Mammary epithelial cell (primary cell): ENCODE measurements around the gene DRAP1.

Experiments used
- EZH2 ChIP-seq: IDR thresholded peaks from 2 replicates; pipeline ENCODE4 v1.6.1; 2012; ENCODE audit warnings: low read length, inconsistent platforms, borderline replicate concordance
- TF ChIP-seq, protein P1 (sequence below), 2 donors: IDR thresholded peaks in 1 of 2; conservative IDR thresholded peaks in 1 of 2; 2 replicates each; pipeline ENCODE4 v1.5.1; 2011 to 2012; ENCODE audit warnings: inconsistent platforms in 2 of 2, low read length in 2 of 2, mild to moderate bottlenecking in 2 of 2, control low read depth in 1 of 2, low read depth in 1 of 2; ENCODE audit not compliant: insufficient read depth in 1 of 2; ENCODE audit errors: extremely low read depth in 1 of 2

DNA sequence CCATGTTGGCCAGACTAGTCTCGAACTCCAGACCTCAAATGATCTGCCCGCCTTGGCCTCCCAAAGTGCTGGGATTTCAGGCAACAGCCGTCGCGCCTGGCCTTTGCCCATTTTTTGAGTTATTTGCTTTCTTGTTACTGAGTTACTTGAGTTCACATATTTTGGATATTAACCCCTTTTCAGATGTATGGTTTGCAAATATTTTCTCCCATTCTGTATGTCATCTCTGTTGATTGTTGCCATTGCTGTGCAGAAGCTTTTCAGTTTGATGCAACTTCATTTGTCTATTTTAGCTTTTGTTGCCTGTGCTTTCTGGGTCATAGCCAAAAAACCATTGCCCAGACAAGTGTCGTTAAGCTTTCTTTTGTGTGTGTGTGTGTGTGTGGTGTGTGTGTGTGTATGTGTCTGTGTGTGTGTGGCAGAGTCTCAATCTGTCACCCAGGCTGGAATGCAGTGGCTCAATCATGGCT lies 32.9 kb downstream of the DRAP1 start:
- no peak for TF ChIP-seq EZH2
- TF ChIP-seq, protein P1, sequence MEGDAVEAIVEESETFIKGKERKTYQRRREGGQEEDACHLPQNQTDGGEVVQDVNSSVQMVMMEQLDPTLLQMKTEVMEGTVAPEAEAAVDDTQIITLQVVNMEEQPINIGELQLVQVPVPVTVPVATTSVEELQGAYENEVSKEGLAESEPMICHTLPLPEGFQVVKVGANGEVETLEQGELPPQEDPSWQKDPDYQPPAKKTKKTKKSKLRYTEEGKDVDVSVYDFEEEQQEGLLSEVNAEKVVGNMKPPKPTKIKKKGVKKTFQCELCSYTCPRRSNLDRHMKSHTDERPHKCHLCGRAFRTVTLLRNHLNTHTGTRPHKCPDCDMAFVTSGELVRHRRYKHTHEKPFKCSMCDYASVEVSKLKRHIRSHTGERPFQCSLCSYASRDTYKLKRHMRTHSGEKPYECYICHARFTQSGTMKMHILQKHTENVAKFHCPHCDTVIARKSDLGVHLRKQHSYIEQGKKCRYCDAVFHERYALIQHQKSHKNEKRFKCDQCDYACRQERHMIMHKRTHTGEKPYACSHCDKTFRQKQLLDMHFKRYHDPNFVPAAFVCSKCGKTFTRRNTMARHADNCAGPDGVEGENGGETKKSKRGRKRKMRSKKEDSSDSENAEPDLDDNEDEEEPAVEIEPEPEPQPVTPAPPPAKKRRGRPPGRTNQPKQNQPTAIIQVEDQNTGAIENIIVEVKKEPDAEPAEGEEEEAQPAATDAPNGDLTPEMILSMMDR (conservative IDR thresholded peaks at IDR 0.05 in 1 of 2, IDR thresholded peaks at IDR 0.05 in 1 of 2; ENCODE audit: extremely low read depth in 1 of 2, insufficient read depth in 1 of 2, low read depth in 1 of 2, low read length in 2 of 2), result no peak
